Trophoblast cell (in vitro differentiated cells and primary cell): ENCODE results near the gene ZNF775.
A peak's percentile ranks its signal among the peaks of the same experiment; 100 is the strongest.

Experiments used
- DNase-seq, 2 donors: peaks; one replicate each; pipeline ENCODE4 v3.0.0-alpha.2; 2016
- H2AFZ ChIP-seq: 2 replicates; pipeline ENCODE4 v1.6.1; 2013; ENCODE audit warnings: low read length, moderate library complexity, mild to moderate bottlenecking; ENCODE audit not compliant: insufficient read depth, poor library complexity
- H2AK5ac ChIP-seq: 2 replicates; pipeline ENCODE4 v1.6.1; 2013; ENCODE audit warnings: mild to moderate bottlenecking, low read length
- H2BK120ac ChIP-seq: 2 replicates; pipeline ENCODE4 v1.6.1; 2013; ENCODE audit warnings: low read length, mild to moderate bottlenecking, moderate library complexity; ENCODE audit not compliant: insufficient read depth, poor library complexity
- H2BK12ac ChIP-seq: 2 replicates; pipeline ENCODE4 v1.6.1; 2013; ENCODE audit warnings: mild to moderate bottlenecking, low read length, moderate library complexity
- H2BK5ac ChIP-seq: 2 replicates; pipeline ENCODE4 v1.6.1; 2013; ENCODE audit warnings: low read length, low read depth, moderate library complexity, mild to moderate bottlenecking; ENCODE audit not compliant: poor library complexity
- H3K14ac ChIP-seq: 2 replicates; pipeline ENCODE4 v1.6.1; 2013; ENCODE audit warnings: mild to moderate bottlenecking, low read length
- H3K18ac ChIP-seq: 2 replicates; pipeline ENCODE4 v1.6.1; 2013; ENCODE audit warnings: mild to moderate bottlenecking, low read length
- H3K23ac ChIP-seq: 2 replicates; pipeline ENCODE4 v1.6.1; 2013; ENCODE audit warnings: low read length
- H3K27ac ChIP-seq: 2 replicates; pipeline ENCODE4 v1.5.1; 2013; ENCODE audit warnings: low read depth, mild to moderate bottlenecking, inconsistent platforms, low read length, moderate library complexity
- H3K27me3 ChIP-seq: 2 replicates; pipeline ENCODE4 v1.6.1; 2013; ENCODE audit warnings: inconsistent platforms, mild to moderate bottlenecking, low read length, moderate library complexity; ENCODE audit not compliant: insufficient read depth
- H3K36me3 ChIP-seq, 2 experiments: 1 replicate in 1 of 2; 2 replicates in 1 of 2; pipeline ENCODE4 v1.6.1; 2013; ENCODE audit warnings: low read length in 2 of 2, mild to moderate bottlenecking in 2 of 2, moderate library complexity in 1 of 2; ENCODE audit not compliant: insufficient read depth in 2 of 2, control insufficient read depth in 1 of 2
- H3K4ac ChIP-seq: 2 replicates; pipeline ENCODE4 v1.6.1; 2013; ENCODE audit warnings: low read depth, mild to moderate bottlenecking, low read length, moderate library complexity
- H3K4me1 ChIP-seq, 2 experiments: 1 replicate in 1 of 2; 2 replicates in 1 of 2; pipeline ENCODE4 v1.6.1; 2013; ENCODE audit warnings: low read length in 2 of 2, mild to moderate bottlenecking in 2 of 2, moderate library complexity in 1 of 2; ENCODE audit not compliant: insufficient read depth in 2 of 2, control insufficient read depth in 1 of 2
- H3K4me2 ChIP-seq: 2 replicates; pipeline ENCODE4 v1.6.1; 2013; ENCODE audit warnings: inconsistent platforms, mild to moderate bottlenecking, low read length, moderate library complexity
- H3K4me3 ChIP-seq: 2 replicates; pipeline ENCODE4 v1.5.1; 2013; ENCODE audit warnings: mild to moderate bottlenecking, low read depth, low read length, inconsistent platforms
- H3K79me1 ChIP-seq: one replicate; pipeline ENCODE4 v1.6.1; 2013; ENCODE audit warnings: low read length
- H3K79me2 ChIP-seq: 2 replicates; pipeline ENCODE4 v1.6.1; 2013; ENCODE audit warnings: low read length, mild to moderate bottlenecking; ENCODE audit not compliant: control insufficient read depth, insufficient read depth, poor library complexity
- H3K9ac ChIP-seq: 2 replicates; pipeline ENCODE4 v1.6.1; 2013; ENCODE audit warnings: mild to moderate bottlenecking, low read length
- H3K9me3 ChIP-seq: 2 replicates; pipeline ENCODE4 v1.6.1; 2013; ENCODE audit warnings: low read depth, mild to moderate bottlenecking, control low read depth, inconsistent platforms, low read length; ENCODE audit not compliant: insufficient read depth
- H4K12ac ChIP-seq: 2 replicates; pipeline ENCODE4 v1.6.1; 2013; ENCODE audit warnings: low read depth, mild to moderate bottlenecking, low read length, moderate library complexity
- H4K8ac ChIP-seq: 2 replicates; pipeline ENCODE4 v1.6.1; 2013; ENCODE audit warnings: low read depth, mild to moderate bottlenecking, low read length, moderate library complexity
- H4K91ac ChIP-seq: one replicate; pipeline ENCODE4 v1.6.1; 2013; ENCODE audit warnings: low read depth, mild to moderate bottlenecking, low read length, moderate library complexity
- WGBS: extraction: QIAGEN DNeasy Blood & Tissue Kit; methylation state at CpG from one replicate; pipeline ENCODE4 v1.1.7; 2013; ENCODE audit warnings: missing lambda C conversion rate; ENCODE audit not compliant: insufficient read length, insufficient coverage; ENCODE audit errors: extremely low coverage; 5-methylcytosine and 5-hydroxymethylcytosine counted together

The ZNF775 gene

DNA sequence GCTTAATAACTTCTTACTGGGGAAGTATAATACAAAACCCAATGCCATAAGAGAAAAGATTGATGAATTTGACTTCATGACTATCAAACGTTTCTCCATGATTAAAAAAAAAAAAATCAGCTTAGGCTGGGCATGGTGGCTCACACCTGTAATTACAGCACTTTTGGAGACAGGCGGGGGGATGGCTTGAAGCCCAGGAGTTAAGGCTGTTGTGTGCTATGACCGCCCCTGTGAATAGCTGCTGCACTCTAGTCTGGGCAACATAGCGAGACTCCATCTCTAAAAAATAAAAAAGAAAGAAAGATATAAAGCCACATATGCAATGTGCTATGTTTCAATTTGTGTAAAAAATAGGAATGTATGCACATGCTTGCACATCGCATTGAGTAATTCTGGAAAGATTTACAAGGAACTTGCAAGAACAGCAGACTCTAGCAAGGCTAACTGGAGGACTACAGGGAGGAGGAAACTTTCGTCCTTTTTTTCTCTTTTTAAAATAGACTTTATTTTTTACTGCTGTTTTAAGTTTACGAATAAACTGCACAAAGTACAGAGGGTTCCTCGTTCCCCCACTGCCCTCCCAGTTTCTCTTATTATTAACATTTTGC is 27.4 kb upstream of the ZNF775 start:
- no peak overlapping the region for H3K9ac ChIP-seq
- H3K79me1 ChIP-seq: no peaks in the 10 kb centered on the region
- H3K4me2 ChIP-seq: no peak overlapping the region
- no peak overlapping the region for H3K23ac ChIP-seq
- no peak overlapping the region for H3K4me3 ChIP-seq
- H3K27me3 ChIP-seq: no peaks in the 10 kb centered on the region
- no peak overlapping the region for H2BK12ac ChIP-seq
- H2BK120ac ChIP-seq: no peak overlapping the region
- H3K9me3 ChIP-seq: peaks cover 1% of the 10 kb centered on the region
- no peak overlapping the region for H4K91ac ChIP-seq
- no peak overlapping the region for H3K14ac ChIP-seq
- DNase-seq: peak in 1 of 2 donors; percentile 69
- peaks cover 0 to 3% of the 10 kb centered on the region in 2 experiments for H3K4me1 ChIP-seq
- H4K12ac ChIP-seq: no peak overlapping the region
- H2BK5ac ChIP-seq: no peak overlapping the region
- no peak overlapping the region for H2AFZ ChIP-seq
- H4K8ac ChIP-seq: no peak overlapping the region
- no peaks in the 10 kb centered on the region for H3K36me3 ChIP-seq
- no CpG with 5 or more reads among the region's 8 CpGs for WGBS
- H3K18ac ChIP-seq: no peak overlapping the region
- H3K79me2 ChIP-seq: no peaks in the 10 kb centered on the region
- no peak overlapping the region for H3K4ac ChIP-seq
- no peak overlapping the region for H2AK5ac ChIP-seq
- no peak overlapping the region for H3K27ac ChIP-seq

DNA sequence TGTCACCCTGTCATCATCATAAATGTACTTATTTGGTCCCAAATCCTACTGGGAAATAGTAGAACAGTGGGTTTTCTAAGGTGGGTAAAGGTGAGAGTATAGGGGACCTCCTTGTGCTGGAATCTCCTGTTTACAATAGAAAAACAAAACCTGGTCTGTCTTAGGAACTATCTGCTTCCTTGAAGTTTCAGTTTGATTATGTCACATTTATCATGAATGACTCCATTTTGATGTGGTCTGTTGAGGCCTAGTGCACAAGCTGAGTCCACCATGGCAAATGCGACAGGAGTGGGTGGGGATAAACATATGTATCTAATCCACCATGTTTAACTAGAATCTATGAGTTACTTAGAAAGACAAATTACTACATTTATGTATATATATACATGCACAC is 23.5 kb upstream of the ZNF775 start:
- no peaks in the 10 kb centered on the region for H3K79me2 ChIP-seq
- H3K9me3 ChIP-seq: peaks cover 8% of the 10 kb centered on the region
- peaks cover 7% of the 10 kb centered on the region for H3K79me1 ChIP-seq
- no peak overlapping the region for H4K12ac ChIP-seq
- DNase-seq: no peak
- H3K23ac ChIP-seq: no peak overlapping the region
- H2AFZ ChIP-seq: no peak overlapping the region
- H3K4ac ChIP-seq: no peak overlapping the region
- no peak overlapping the region for H3K4me2 ChIP-seq
- H2BK120ac ChIP-seq: no peak overlapping the region
- H3K4me1 ChIP-seq: peaks cover 4 to 6% of the 10 kb centered on the region in 2 experiments
- H3K9ac ChIP-seq: no peak overlapping the region
- WGBS: no CpG with 5 or more reads among the region's 1 CpG
- H4K8ac ChIP-seq: no peak overlapping the region
- H2AK5ac ChIP-seq: no peak overlapping the region
- no peaks in the 10 kb centered on the region for H3K27me3 ChIP-seq
- no peak overlapping the region for H3K18ac ChIP-seq
- no peak overlapping the region for H3K27ac ChIP-seq
- H3K4me3 ChIP-seq: no peak overlapping the region
- no peak overlapping the region for H3K14ac ChIP-seq
- no peak overlapping the region for H4K91ac ChIP-seq
- H2BK12ac ChIP-seq: no peak overlapping the region
- no peak overlapping the region for H2BK5ac ChIP-seq
- H3K36me3 ChIP-seq: no peaks in the 10 kb centered on the region

DNA sequence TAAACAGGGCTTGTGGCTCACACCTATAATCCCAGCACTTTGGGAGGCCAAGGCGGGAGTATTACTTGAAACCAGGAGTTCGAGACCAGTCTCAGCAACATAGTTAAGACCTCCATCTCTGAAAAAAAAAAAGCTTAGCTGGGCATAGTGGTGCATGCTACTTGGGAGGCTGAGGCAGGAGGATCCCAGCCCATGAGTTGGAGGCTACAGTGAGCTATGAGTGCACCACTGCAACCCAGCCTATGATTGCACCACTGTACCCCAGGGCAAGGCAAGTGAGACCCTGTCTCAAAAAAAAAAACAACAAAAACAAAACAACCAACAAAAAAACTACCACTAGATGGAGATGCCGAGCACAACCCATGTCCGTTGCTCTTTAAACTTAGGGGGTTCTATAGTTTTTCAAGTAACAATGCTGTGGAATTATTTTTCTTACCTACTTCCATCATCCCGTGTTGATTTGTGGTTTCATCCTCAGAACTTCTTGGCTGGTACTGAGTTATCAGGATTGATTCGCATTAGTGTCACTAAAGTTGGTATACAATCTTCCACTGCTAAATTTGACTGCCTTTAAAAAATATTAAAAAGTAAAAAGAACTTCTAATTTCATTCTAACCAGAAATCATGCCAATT is 22.7 kb upstream of the ZNF775 start:
- Histone ChIP-seq H3K14ac (no peak overlapping the region), H3K4me3 (no peak overlapping the region), H3K27me3 (no peaks in the 10 kb centered on the region), H3K9ac (no peak overlapping the region), H3K4ac (no peak overlapping the region), H4K8ac (peak overlapping the region; percentile 58), H2BK5ac (no peak overlapping the region), H3K9me3 (peaks cover 8% of the 10 kb centered on the region), H2AK5ac (peak overlapping the region; percentile 79), H2AFZ (no peak overlapping the region), H3K4me2 (no peak overlapping the region), H2BK12ac (peak overlapping the region; percentile 87), H4K12ac (no peak overlapping the region), H4K91ac (peak overlapping the region; percentile 51), H3K79me2 (no peaks in the 10 kb centered on the region), H3K79me1 (peaks cover 9% of the 10 kb centered on the region), H3K4me1 (peaks cover 5 to 7% of the 10 kb centered on the region in 2 experiments), H3K36me3 (no peaks in the 10 kb centered on the region), H3K27ac (no peak overlapping the region), H2BK120ac (peak overlapping the region; percentile 58), H3K18ac (no peak overlapping the region), H3K23ac (no peak overlapping the region)
- DNase-seq: peak in 1 of 2 donors; percentile 60
- WGBS: no CpG with 5 or more reads among the region's 6 CpGs

DNA sequence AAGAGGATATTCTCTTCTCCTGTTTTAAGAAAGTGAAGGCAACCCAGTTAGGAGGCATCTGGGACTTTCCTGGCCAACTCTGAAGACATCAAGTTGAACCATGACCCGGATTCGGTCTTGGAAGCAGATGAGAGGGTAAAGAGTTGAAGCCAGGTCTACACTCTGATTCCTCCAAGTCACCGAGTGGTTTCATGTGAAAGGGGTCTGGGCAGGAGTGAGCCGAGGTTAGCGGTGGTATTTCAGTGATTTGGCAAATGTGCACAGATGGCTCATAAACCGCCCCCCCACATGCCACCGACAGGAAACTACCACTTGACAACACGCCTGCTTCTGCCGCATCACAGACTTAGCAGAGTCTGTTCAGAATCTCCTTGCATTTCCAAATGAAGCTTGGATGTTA is 21.9 kb upstream of the ZNF775 start:
- Histone ChIP-seq H3K23ac (no peak overlapping the region), H2AFZ (no peak overlapping the region), H2BK12ac (peak overlapping the region; percentile 93), H3K9me3 (peaks cover 8% of the 10 kb centered on the region), H3K4ac (no peak overlapping the region), H3K79me2 (no peaks in the 10 kb centered on the region), H3K4me2 (no peak overlapping the region), H2BK120ac (peak overlapping the region; percentile 54), H4K12ac (no peak overlapping the region), H3K36me3 (no peaks in the 10 kb centered on the region), H3K4me1 (peaks cover 11 to 16% of the 10 kb centered on the region in 2 experiments), H3K14ac (peak overlapping the region; percentile 36), H2AK5ac (peak overlapping the region; percentile 7), H3K4me3 (no peak overlapping the region), H3K27me3 (no peaks in the 10 kb centered on the region), H3K9ac (no peak overlapping the region), H3K18ac (peak overlapping the region; percentile 77), H4K8ac (peak overlapping the region; percentile 34), H3K27ac (no peak overlapping the region), H4K91ac (peak overlapping the region; percentile 71), H2BK5ac (no peak overlapping the region), H3K79me1 (peaks cover 15% of the 10 kb centered on the region)
- WGBS: no CpG with 5 or more reads among the region's 9 CpGs
- DNase-seq: peak in 1 of 2 donors; percentile 42
